Karpas-422 (cell line): ENCODE data around the gene TNFRSF14. TPM values are rescaled to one million over a fixed set of nuclear protein-coding genes. Genes with fewer than 3 reads are reported as not detected.
A peak's percentile ranks its signal among the peaks of the same experiment; 100 is the strongest.
"Not testable (repeated sequence)": the region's sequence is repeated elsewhere in the genome, so short reads cannot be mapped to it uniquely, and the experiment has no call there.

Experiments
- DNase-seq: peaks from one replicate; pipeline ENCODE4 v3.0.0-alpha.2; 2015
- H2AFZ ChIP-seq: fragments of 200-600 bp; sonication (generic); 2 replicates; pipeline ENCODE4 v1.6.1; 2014; ENCODE audit warnings: antibody characterized with exemption, low read length, mixed read lengths
- H3K27ac ChIP-seq: fragments of 200-600 bp; sonication (generic); 2 replicates; pipeline ENCODE4 v1.5.1; 2014; ENCODE audit warnings: mild to moderate bottlenecking, low read length, moderate library complexity
- H3K27me3 ChIP-seq: fragments of 200-600 bp; sonication (generic); 2 replicates; pipeline ENCODE4 v1.6.1; 2014; ENCODE audit warnings: low read length, mixed read lengths
- H3K36me3 ChIP-seq: fragments of 200-600 bp; sonication (generic); 2 replicates; pipeline ENCODE4 v1.6.1; 2014; ENCODE audit warnings: low read length, mixed read lengths; ENCODE audit not compliant: insufficient read depth
- H3K4me1 ChIP-seq: fragments of 200-600 bp; sonication (generic); 2 replicates; pipeline ENCODE4 v1.6.1; 2014; ENCODE audit warnings: mild to moderate bottlenecking, low read length, mixed read lengths
- H3K4me2 ChIP-seq: fragments of 200-600 bp; sonication (generic); 2 replicates; pipeline ENCODE4 v1.6.1; 2014; ENCODE audit warnings: low read length, low read depth, mild to moderate bottlenecking; ENCODE audit not compliant: poor library complexity, severe bottlenecking
- H3K4me3 ChIP-seq: fragments of 200-600 bp; sonication (generic); 2 replicates; pipeline ENCODE4 v1.5.1; 2014; ENCODE audit warnings: mild to moderate bottlenecking, antibody characterized with exemption, low read length, mixed read lengths
- H3K79me2 ChIP-seq: fragments of 200-600 bp; sonication (generic); 2 replicates; pipeline ENCODE4 v1.6.1; 2014; ENCODE audit warnings: mild to moderate bottlenecking, low read length, mixed read lengths
- H3K9ac ChIP-seq: fragments of 200-600 bp; sonication (generic); 2 replicates; pipeline ENCODE4 v1.6.0; 2014; ENCODE audit warnings: low read length
- H3K9me2 ChIP-seq: fragments of 200-600 bp; sonication (generic), shearing (Covaris generic); replicated peaks from 2 replicates; pipeline ENCODE4 v1.6.0; 2014; ENCODE audit warnings: mild to moderate bottlenecking, low read length, moderate library complexity; ENCODE audit not compliant: insufficient read depth
- H3K9me3 ChIP-seq: fragments of 300-700, 200-600 bp; sonication (generic); 2 replicates; pipeline ENCODE4 v1.6.1; 2014; ENCODE audit warnings: low read length, mixed read lengths
- H4K20me1 ChIP-seq: fragments of 200-600 bp; sonication (generic); 2 replicates; pipeline ENCODE4 v1.6.1; 2014; ENCODE audit warnings: mild to moderate bottlenecking, antibody characterized with exemption, low read length, low read depth; ENCODE audit not compliant: insufficient read depth
- total RNA-seq: library from RNA; depleted of rRNA; stranded (reverse); fragments of >200 nt; shearing (Covaris generic); gene quantifications from 2 replicates; pipeline ENCODE4 v1.2.3, GENCODE V29; 2014; ENCODE audit warnings: low replicate concordance

TNFRSF14 gene
- total RNA-seq, 1 experiment from 2014 or later, result 10.3 TPM

DNA sequence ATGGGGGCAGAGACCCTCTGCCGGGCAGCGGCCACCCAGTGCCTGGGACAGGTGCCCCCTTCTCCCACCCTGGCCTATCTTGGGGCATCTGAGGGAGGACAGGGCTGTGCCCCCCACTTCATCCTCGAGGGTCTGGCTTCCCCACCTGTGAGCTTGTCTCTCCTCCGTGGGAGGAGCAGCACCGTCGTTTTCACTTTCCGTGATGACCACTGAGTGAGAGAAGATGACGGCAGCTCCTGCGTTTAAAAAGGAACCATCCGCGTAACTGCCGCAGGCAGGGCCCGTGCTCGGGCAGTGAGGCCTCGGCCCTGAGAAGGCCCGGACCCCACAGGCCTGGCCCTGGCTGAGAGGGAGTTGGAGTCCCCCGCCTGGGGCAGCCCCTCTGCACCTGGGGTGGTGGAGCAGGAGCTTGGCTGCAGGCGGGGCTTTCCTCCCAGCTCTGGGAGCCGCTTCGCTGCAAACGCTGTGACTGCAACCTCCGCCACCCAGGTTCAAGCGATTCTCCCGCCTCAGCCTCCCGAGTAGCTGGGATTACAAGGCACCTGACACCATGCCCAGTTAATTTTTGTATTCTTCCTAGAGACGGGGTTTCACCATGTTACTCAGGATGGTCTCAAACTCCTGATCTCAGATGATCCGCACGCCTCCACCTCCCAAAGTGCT, 6.7 kb upstream of the TNFRSF14 start:
- peak overlapping the region; percentile 61; the same call in 1 of the 2 replicates for H3K27ac ChIP-seq
- not testable (repeated sequence) for DNase-seq, H3K27me3 ChIP-seq, H3K9me2 ChIP-seq, H3K9me3 ChIP-seq, H3K36me3 ChIP-seq, H3K79me2 ChIP-seq, H2AFZ ChIP-seq, H4K20me1 ChIP-seq
- peak overlapping the region; percentile 94 for H3K4me2 ChIP-seq
- peaks cover 38% of the 10 kb centered on the region for H3K4me1 ChIP-seq
- peak overlapping the region; percentile 79 for H3K9ac ChIP-seq
- peak overlapping the region; percentile 58; the same call in 1 of the 2 replicates for H3K4me3 ChIP-seq

DNA sequence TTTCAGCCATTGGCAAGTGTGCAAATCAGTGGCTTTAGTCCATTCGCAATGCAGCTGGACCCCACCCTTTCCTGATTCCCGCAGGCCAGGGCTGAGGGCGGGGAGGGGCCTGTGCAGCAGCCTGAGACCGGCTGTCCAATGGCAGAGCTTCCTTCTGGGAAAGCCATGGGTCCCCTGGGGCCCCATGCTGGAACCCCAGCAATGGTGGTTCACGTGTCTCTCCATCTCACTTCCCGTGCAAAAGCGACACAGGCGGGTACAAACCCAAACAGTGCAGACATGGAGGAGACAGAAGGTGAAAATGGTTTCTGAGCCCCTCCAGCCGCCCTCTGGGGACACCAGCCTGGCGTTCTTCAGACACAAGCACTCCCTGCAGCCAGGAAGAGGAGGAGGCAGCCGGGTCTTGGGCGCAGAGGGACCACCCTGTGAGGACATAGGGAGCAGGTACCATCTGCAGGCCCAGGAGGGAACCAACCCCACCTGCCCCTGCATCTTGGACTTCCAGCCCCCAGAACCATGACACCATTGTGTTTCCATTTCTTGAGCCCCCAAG, 5.8 kb upstream of the TNFRSF14 start:
- H4K20me1 ChIP-seq, H3K79me2 ChIP-seq, H3K36me3 ChIP-seq, H3K27me3 ChIP-seq, DNase-seq, H3K9me2 ChIP-seq, H3K9me3 ChIP-seq, H3K9ac ChIP-seq, H2AFZ ChIP-seq, H3K4me3 ChIP-seq, H3K27ac ChIP-seq, H3K4me2 ChIP-seq: not testable (repeated sequence)
- H3K4me1 ChIP-seq, result peaks cover 38% of the 10 kb centered on the region

DNA sequence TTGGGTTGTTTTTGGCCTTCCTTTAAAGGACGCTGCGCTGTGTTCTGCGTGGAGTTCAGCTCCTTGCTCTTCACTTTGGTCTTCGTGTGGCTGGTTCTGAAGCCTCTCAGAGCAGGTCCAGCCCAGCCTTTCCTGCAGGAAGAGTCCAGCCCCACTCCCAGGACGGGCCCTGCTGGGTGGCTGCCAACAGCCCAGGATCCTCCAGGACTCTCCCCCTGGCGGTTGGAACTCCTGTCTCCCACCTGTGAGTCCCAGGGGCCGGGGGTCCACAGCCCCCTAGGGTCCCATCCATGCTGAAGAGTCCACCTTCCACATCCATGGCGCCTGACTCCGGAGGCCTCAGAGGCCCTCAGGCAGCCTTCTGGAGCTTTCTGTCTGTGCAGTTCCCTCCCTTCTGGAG, 4.6 kb upstream of the TNFRSF14 start:
- H3K9me2 ChIP-seq, H3K4me3 ChIP-seq, H3K9ac ChIP-seq, H2AFZ ChIP-seq, H4K20me1 ChIP-seq, H3K4me2 ChIP-seq, H3K79me2 ChIP-seq, H3K27me3 ChIP-seq, H3K36me3 ChIP-seq, DNase-seq, H3K27ac ChIP-seq, H3K9me3 ChIP-seq: not testable (repeated sequence)
- peaks cover 41% of the 10 kb centered on the region for H3K4me1 ChIP-seq

DNA sequence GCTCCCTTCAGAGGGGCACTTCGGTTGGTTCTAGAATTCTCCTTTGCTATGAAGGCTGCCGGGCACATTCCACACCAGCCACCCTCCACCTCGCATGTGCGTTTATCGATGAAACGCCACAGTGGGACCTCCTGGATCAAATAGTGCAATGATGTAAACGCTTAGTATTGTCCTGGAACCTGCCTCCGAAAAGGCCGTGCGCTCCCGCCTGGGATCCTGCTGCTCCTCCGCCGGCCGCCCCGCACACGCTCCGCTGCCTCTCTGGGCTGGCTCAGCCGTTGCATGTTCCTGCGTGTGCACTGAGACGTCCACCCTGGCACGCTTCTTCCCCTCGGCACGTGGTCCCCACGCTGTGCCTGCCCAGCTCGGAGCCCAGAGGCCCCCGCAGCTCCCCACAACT, 4.0 kb upstream of the TNFRSF14 start:
- Histone ChIP-seq H3K4me2 (no peak overlapping the region), H3K9me2 (no peaks in the 10 kb centered on the region), H4K20me1 (no peaks in the 10 kb centered on the region), H3K4me1 (peaks cover 37% of the 10 kb centered on the region), H3K27me3 (no peaks in the 10 kb centered on the region), H3K9me3 (no peaks in the 10 kb centered on the region), H3K9ac (no peak overlapping the region), H3K36me3 (no peaks in the 10 kb centered on the region), H3K79me2 (no peaks in the 10 kb centered on the region), H3K4me3 (no peak overlapping the region), H3K27ac (no peak overlapping the region), H2AFZ (no peak overlapping the region)
- no peak for DNase-seq

DNA sequence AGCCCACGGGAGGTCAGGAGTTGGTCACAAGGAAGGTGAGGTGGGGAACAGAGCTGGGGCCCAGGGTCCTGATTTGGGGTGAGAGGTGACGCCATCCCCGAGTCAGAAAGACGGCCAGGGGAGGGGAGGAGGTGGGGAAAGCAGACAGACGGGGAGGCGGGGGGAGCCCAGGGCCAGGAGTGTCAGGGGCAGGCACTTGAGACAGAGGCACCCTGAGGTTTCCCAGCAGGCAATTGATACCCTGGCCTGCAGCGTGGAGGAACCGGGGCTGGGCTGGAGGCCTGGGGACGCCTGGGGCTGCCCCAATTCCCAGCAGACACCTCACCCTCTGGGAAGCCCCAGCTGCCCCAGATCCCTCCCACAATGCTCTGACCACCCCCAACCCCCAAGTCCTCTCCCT, 3.1 kb upstream of the TNFRSF14 start:
- H4K20me1 ChIP-seq, H3K4me2 ChIP-seq, H3K27me3 ChIP-seq, H3K36me3 ChIP-seq, H3K4me3 ChIP-seq, H3K9ac ChIP-seq, H3K79me2 ChIP-seq, DNase-seq, H3K9me3 ChIP-seq, H3K27ac ChIP-seq, H3K9me2 ChIP-seq, H2AFZ ChIP-seq: not testable (repeated sequence)
- peaks cover 28% of the 10 kb centered on the region for H3K4me1 ChIP-seq

DNA sequence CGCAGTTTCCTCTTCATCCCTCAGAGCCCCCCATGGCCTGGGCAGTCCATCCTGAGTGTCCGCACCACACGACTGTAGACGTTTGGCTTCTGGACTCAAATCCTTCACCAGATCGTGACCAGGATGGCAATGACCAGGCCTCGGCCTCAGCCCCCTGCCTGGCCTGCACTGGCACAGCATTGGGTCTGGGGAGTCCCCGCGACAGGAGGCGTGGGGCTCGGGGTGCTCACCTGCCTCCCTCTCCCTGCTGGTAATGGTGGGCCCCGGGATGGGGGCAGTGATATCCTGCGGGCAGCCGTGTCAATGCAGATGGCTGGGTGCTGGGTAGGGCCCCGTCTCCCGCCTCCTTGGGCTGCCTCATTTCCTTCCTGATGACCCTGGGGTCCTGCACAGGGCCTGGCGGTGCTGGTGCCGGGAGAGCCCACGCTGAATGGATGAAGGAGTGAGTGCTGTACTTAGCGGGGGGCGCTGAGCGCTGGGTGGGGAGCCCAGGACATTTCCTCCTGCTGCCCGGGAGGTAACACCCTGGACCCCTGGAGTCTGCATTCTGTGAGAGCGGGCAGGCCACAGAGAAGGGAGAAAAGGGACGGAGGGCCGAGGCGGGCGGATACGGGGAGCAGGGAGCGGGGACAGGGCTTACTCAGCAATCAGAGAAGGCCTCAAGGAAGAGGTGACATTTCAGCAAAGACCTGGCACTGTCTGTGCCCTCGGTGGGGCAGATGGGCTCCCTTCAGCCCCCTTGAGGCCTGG, 2.1 kb upstream of the TNFRSF14 start:
- H3K9me2 ChIP-seq, result no peaks in the 10 kb centered on the region
- no peaks in the 10 kb centered on the region for H4K20me1 ChIP-seq
- no peaks in the 10 kb centered on the region for H3K9me3 ChIP-seq
- no peak overlapping the region for H3K27ac ChIP-seq
- no peaks in the 10 kb centered on the region for H3K36me3 ChIP-seq
- DNase-seq, result no peak
- no peaks in the 10 kb centered on the region for H3K27me3 ChIP-seq
- peaks cover 19% of the 10 kb centered on the region for H3K4me1 ChIP-seq
- H3K4me2 ChIP-seq, result no peak overlapping the region
- H2AFZ ChIP-seq, result no peak overlapping the region
- H3K9ac ChIP-seq, result no peak overlapping the region
- H3K4me3 ChIP-seq, result no peak overlapping the region
- no peaks in the 10 kb centered on the region for H3K79me2 ChIP-seq

DNA sequence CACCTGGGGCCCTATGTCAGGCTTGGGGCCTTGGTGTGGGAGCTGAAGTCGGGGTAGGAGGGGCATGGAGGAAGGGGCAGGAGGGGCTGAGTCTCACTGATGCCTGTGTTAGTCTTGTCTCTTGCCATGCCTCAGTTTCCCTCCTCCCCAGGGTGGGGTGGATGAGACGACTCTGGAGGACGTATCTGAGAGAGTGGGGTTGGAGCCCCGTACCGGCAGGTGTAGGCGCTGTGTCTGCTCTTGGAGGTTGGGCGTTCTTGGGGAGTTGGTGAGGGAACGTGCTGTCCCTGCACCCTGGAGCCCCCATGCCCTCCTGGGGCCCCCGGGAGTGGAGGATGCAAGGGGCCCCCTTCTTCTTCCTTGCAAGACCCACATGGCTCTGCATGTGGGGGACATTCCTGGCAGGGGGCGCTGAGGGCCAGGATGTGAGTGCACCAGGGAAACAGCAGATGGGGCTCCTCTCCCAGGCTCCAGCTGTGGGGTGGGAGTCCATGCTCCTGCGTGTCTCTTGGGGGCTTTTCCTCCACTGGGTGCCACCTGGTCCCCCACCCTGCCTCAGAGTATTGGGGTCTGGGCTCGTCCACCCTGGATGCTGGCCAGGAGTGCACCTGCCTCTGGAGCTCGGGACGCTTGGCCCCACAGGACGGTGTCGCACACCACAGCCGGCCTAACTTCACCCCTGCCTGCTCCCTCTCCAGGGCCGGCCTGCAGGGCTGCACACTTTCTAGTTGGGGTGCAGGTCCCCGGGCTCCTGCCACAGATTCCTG, 1.4 kb upstream of the TNFRSF14 start:
- Histone ChIP-seq H3K4me2 (no peak overlapping the region), H3K9ac (no peak overlapping the region), H3K36me3 (no peaks in the 10 kb centered on the region), H3K4me3 (no peak overlapping the region), H3K27me3 (no peaks in the 10 kb centered on the region), H3K9me3 (no peaks in the 10 kb centered on the region), H3K27ac (no peak overlapping the region), H3K9me2 (no peaks in the 10 kb centered on the region), H4K20me1 (no peaks in the 10 kb centered on the region), H3K79me2 (no peaks in the 10 kb centered on the region), H3K4me1 (peaks cover 14% of the 10 kb centered on the region; the same call in 1 of the 2 replicates), H2AFZ (no peak overlapping the region)
- DNase-seq, result peak; percentile 71
